ENCODE results near the gene EXOC3L4.

Gene EXOC3L4

DNA sequence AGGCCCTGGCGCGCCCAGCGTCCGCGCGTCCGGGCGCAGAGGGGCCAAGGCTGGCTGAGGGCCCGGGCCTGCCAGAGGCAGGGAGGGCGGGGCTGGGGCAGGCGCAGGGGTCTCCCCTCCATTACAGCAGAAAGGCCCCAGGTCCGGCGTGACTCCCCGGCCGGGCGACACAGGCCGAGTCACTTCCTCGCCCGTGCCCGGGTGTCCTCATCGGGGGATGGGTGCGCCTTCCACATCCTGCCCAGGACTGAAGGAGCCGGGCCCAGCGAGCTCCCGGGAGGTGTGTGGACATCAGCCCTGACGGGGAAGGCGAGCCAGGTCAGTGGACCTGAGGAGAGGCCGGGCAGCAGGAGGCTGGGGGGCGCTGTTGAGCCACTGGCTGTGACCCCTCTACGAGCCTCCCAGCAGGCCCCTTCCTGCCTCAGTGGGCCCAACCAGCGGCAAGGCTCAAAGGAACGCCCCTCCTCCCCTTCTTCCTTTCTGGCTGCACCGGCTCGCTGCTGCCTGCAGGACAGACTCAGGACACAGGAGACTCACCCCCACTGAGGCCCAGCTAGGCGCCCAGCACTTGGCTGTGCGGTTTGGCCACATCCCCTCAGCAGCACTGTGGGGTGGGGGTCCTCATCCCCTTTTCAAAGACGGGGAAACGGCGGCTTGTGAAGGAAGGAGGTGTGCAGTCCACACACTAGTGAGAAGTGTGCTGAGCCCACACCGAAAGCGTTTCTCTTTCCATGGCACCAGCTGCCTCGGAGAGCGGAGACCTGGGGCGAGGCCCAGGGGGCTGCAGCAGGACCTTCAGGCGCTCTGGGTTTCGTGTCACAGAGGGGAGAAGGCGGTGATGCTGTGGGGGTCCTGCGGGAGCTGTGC, 29.3 kb downstream of the EXOC3L4 start:
- Histone ChIP-seq H3K27me3 (ENCODE audit: low read depth, low read length) (no peaks in the 10 kb centered on the region), H3K27ac (ENCODE audit: low read length) (no peak overlapping the region), H3K79me2 (ENCODE audit: low read length) (no peaks in the 10 kb centered on the region), H3K9me3 (ENCODE audit: insufficient read depth, low read length) (no peaks in the 10 kb centered on the region), H3K4me3 (ENCODE audit: low read length) (no peak overlapping the region), H4K20me1 (ENCODE audit: insufficient read depth, low read length) (no peaks in the 10 kb centered on the region), H2AFZ (ENCODE audit: low read depth, low read length) (no peak overlapping the region), H3K4me2 (ENCODE audit: low read length) (no peak overlapping the region), H3K36me3 (replicated peaks; ENCODE audit: low read depth, low read length) (no peaks in the 10 kb centered on the region), H3K9ac (ENCODE audit: low read length) (no peak overlapping the region), H3K4me1 (ENCODE audit: low read length) (peaks cover 8% of the 10 kb centered on the region)
- TF ChIP-seq, protein P1, sequence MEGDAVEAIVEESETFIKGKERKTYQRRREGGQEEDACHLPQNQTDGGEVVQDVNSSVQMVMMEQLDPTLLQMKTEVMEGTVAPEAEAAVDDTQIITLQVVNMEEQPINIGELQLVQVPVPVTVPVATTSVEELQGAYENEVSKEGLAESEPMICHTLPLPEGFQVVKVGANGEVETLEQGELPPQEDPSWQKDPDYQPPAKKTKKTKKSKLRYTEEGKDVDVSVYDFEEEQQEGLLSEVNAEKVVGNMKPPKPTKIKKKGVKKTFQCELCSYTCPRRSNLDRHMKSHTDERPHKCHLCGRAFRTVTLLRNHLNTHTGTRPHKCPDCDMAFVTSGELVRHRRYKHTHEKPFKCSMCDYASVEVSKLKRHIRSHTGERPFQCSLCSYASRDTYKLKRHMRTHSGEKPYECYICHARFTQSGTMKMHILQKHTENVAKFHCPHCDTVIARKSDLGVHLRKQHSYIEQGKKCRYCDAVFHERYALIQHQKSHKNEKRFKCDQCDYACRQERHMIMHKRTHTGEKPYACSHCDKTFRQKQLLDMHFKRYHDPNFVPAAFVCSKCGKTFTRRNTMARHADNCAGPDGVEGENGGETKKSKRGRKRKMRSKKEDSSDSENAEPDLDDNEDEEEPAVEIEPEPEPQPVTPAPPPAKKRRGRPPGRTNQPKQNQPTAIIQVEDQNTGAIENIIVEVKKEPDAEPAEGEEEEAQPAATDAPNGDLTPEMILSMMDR (IDR thresholded peaks at IDR 0.05; ENCODE audit: low read depth, low read length) = peak; percentile 14; the same call in 1 of the 2 replicates
- TF ChIP-seq EZH2phosphoT487 (IDR thresholded peaks at IDR 0.05; ENCODE audit: low read depth) = no peak

DNA sequence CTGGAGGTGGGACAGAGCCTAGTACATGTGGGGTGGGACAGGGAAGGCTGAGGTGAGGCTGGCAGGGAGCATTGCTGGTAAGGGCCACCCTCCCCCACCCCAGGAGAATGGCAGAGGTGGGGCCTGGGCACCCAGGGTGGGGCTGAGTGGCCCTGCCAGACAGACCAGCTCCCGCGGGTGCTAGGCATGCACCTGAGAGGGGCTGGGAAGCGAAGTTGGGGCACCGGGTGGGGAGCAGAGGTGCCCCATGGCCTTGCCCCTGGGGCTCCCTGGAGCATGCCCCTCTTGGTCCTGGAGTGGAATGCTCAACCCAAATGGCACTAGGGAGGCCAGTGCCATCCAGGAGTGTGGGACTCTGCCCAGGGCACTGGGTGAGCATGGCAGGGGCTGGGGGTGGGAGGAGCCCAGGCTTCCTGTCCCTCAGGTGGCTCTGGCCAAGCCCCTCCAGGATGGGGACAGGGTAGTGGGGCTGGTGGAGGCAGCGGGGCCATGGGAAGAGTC, 30.0 kb downstream of the EXOC3L4 start:
- H3K9ac ChIP-seq (ENCODE audit: low read length) = no peak overlapping the region
- H3K79me2 ChIP-seq (ENCODE audit: low read length) = no peaks in the 10 kb centered on the region
- no peak for TF ChIP-seq EZH2phosphoT487 (IDR thresholded peaks at IDR 0.05; ENCODE audit: low read depth)
- TF ChIP-seq, protein P1 (IDR thresholded peaks at IDR 0.05; ENCODE audit: low read depth, low read length) = no peak
- peaks cover 5% of the 10 kb centered on the region; the same call in 1 of the 2 replicates for H3K4me1 ChIP-seq (ENCODE audit: low read length)
- no peak overlapping the region for H3K4me3 ChIP-seq (ENCODE audit: low read length)
- H3K4me2 ChIP-seq (ENCODE audit: low read length) = no peak overlapping the region
- no peaks in the 10 kb centered on the region for H4K20me1 ChIP-seq (ENCODE audit: insufficient read depth, low read length)
- H3K9me3 ChIP-seq (ENCODE audit: insufficient read depth, low read length) = no peaks in the 10 kb centered on the region
- no peak overlapping the region for H3K27ac ChIP-seq (ENCODE audit: low read length)
- no peaks in the 10 kb centered on the region for H3K36me3 ChIP-seq (replicated peaks; ENCODE audit: low read depth, low read length)
- no peaks in the 10 kb centered on the region for H3K27me3 ChIP-seq (ENCODE audit: low read depth, low read length)
- no peak overlapping the region for H2AFZ ChIP-seq (ENCODE audit: low read depth, low read length)

DNA sequence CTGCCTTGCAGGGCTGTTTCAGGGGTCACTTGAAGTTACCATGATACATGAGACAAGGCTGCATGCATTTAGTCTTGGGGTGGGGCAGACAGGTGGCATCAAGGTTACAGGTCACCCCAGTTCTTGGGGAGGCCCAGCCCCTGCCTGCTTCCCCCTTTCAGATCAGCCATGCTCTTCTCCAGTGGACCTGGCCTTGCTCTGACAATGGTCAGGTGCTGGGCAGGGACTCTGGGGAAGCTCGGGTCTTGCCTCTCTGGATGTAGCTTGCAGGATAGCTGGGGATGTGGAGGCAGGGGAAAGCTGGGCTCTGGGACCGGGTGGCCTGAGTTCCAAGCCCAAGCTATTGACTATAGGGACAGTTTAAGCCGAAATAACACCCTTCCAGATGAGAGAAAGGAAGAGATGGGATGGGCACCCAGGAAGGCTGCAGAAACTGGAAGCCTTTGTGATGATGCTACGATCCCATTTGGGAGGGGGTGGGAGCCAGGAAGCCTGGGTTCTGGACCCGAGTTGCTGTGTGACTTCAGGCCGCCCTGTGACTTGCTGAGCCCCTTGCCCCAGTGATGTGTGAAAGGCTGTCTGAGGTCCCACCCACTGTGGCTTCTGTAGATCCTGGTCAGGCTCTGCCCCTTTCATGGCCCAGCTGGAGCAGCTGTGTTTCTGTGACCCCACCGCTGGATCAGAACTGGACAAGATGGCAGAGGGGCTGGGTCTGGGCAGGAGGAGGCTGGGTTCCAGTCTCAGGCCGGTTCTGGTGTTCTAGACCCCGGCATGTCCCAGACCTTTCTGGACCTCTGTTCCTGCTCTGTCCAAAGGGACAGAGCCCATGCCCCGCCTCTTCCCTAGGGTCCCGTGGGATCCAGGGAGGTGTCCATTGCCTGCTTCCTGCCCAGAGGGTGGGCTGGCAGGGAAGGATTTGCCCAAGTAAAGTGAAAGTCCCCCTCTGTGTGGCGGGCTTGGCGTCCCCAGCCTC, 30.9 kb downstream of the EXOC3L4 start:
- Histone ChIP-seq H4K20me1 (ENCODE audit: insufficient read depth, low read length) (no peaks in the 10 kb centered on the region), H3K79me2 (ENCODE audit: low read length) (no peaks in the 10 kb centered on the region), H3K9ac (ENCODE audit: low read length) (no peak overlapping the region), H3K4me1 (ENCODE audit: low read length) (peaks cover 5% of the 10 kb centered on the region; the same call in 1 of the 2 replicates), H3K27me3 (ENCODE audit: low read depth, low read length) (no peaks in the 10 kb centered on the region), H3K9me3 (ENCODE audit: insufficient read depth, low read length) (no peaks in the 10 kb centered on the region), H3K4me2 (ENCODE audit: low read length) (no peak overlapping the region), H3K4me3 (ENCODE audit: low read length) (no peak overlapping the region), H2AFZ (ENCODE audit: low read depth, low read length) (no peak overlapping the region), H3K27ac (ENCODE audit: low read length) (no peak overlapping the region), H3K36me3 (replicated peaks; ENCODE audit: low read depth, low read length) (no peaks in the 10 kb centered on the region)
- no peak for TF ChIP-seq EZH2phosphoT487 (IDR thresholded peaks at IDR 0.05; ENCODE audit: low read depth)
- TF ChIP-seq, protein P1 (IDR thresholded peaks at IDR 0.05; ENCODE audit: low read depth, low read length) = no peak

Data from OCI-LY3 (cell line).